HepG2 (cell line): Measurements from ENCODE around the gene PEX11A. TPM values are rescaled to one million over a fixed set of nuclear protein-coding genes. Genes with fewer than 3 reads are reported as not detected.

Source experiments
- HHEX ChIP-seq: IDR thresholded peaks from 2 replicates; pipeline ENCODE4 v1.6.1; 2016; ENCODE audit warnings: control low read depth
- HOXA3 ChIP-seq: sonication (generic); formaldehyde crosslinking; IDR thresholded peaks from 2 replicates; pipeline ENCODE4 v1.5.0; 2020; ENCODE audit warnings: missing genetic modification reagents
- JUND ChIP-seq: sonication (generic); formaldehyde crosslinking; IDR thresholded peaks from 2 replicates; pipeline ENCODE4 v1.8.0; 2022; ENCODE audit warnings: mild to moderate bottlenecking, missing genetic modification reagents
- RNF219 ChIP-seq: sonication (generic); formaldehyde crosslinking; IDR thresholded peaks from 2 replicates; pipeline ENCODE4 v1.5.0; 2020; ENCODE audit warnings: mild to moderate bottlenecking, missing genetic modification reagents
- SMYD3 ChIP-seq: sonication (generic); formaldehyde crosslinking; IDR thresholded peaks from 2 replicates; pipeline ENCODE4 v1.8.1; 2023; ENCODE audit warnings: mild to moderate bottlenecking, missing genetic modification reagents
- SOX13 ChIP-seq, 3 experiments: fragments of 450-650 bp in 1 of 3; sonication (generic) in 1 of 3; formaldehyde crosslinking in 1 of 3; IDR thresholded peaks in 2 of 3; conservative IDR thresholded peaks in 1 of 3; 2 replicates each; pipeline versions ENCODE4 v1.5.0 to v1.6.1; 2016 to 2020; ENCODE audit warnings: antibody characterized with exemption in 1 of 3, mild to moderate bottlenecking in 1 of 3, missing compliant biosample characterization in 1 of 3, missing genetic modification reagents in 1 of 3, moderate library complexity in 1 of 3
- TAF1 ChIP-seq: sonication (generic); formaldehyde crosslinking; IDR thresholded peaks from 2 replicates; pipeline ENCODE4 v1.4.0; 2020; ENCODE audit warnings: missing genetic modification reagents
- TERF1 ChIP-seq: sonication (generic); formaldehyde crosslinking; IDR thresholded peaks from 2 replicates; pipeline ENCODE4 v1.8.0; 2022; ENCODE audit warnings: mild to moderate bottlenecking, missing genetic modification reagents, moderate library complexity
- ZNF260 ChIP-seq: sonication (generic); formaldehyde crosslinking; IDR thresholded peaks from 2 replicates; pipeline ENCODE4 v1.4.0; 2020; ENCODE audit warnings: missing genetic modification reagents, low read depth, mild to moderate bottlenecking, borderline replicate concordance
- ZNF432 ChIP-seq: sonication (generic); formaldehyde crosslinking; IDR thresholded peaks from 2 replicates; pipeline ENCODE4 v1.5.0; 2020; ENCODE audit warnings: missing genetic modification reagents, mild to moderate bottlenecking, borderline replicate concordance
- ZNF607 ChIP-seq: sonication (generic); formaldehyde crosslinking; IDR thresholded peaks from 2 replicates; pipeline ENCODE4 v1.5.1; 2020; ENCODE audit warnings: missing genetic modification reagents, mild to moderate bottlenecking, borderline replicate concordance
- ZNF7 ChIP-seq: IDR thresholded peaks from 2 replicates; pipeline ENCODE4 v1.6.1; 2016; ENCODE audit warnings: missing biosample characterization, missing genetic modification reagents
- polyA plus RNA-seq, 8 experiments: library from polyadenylated mRNA; depleted of rRNA in 3 of 8; stranded (reverse) in 7 of 8; unstranded in 1 of 8; fragments of >200 nt; fragmentation: Illumina TruSeq in 4 of 8; extraction: Trizol in 4 of 8; gene quantifications; 2 replicates each; pipeline versions ENCODE4 v1.2.1 to v1.2.3, GENCODE V29; 2011 to 2016; ENCODE audit warnings: low read depth in 4 of 8, missing spikeins in 1 of 8, mixed read lengths in 1 of 8; ENCODE audit not compliant: insufficient read depth in 1 of 8
- total RNA-seq, 5 experiments: library from RNA; depleted of rRNA; stranded (reverse); fragments of >200 nt; fragmentation: Illumina TruSeq; extraction: Trizol; gene quantifications; 2 replicates each; pipeline ENCODE4 v1.2.3, GENCODE V29; 2016; ENCODE audit warnings: low read depth in 1 of 5
- TF ChIP-seq, protein P1 (sequence below): sonication (generic); formaldehyde crosslinking; IDR thresholded peaks from 2 replicates; pipeline ENCODE4 v1.8.1; 2022; ENCODE audit warnings: low read depth, mild to moderate bottlenecking, missing genetic modification reagents
- TF ChIP-seq, protein P2 (sequence below): sonication (generic); formaldehyde crosslinking; IDR thresholded peaks from 2 replicates; pipeline ENCODE4 v1.8.0; 2022; ENCODE audit warnings: mild to moderate bottlenecking, missing genetic modification reagents, borderline replicate concordance
- TF ChIP-seq, protein P3 (sequence below): sonication (generic); formaldehyde crosslinking; IDR thresholded peaks from 2 replicates; pipeline ENCODE4 v1.9.0; 2021; ENCODE audit warnings: missing genetic modification reagents, mild to moderate bottlenecking, borderline replicate concordance
- TF ChIP-seq, protein P4 (sequence below): sonication (generic); formaldehyde crosslinking; IDR thresholded peaks from 2 replicates; pipeline ENCODE4 v1.4.0; 2020; ENCODE audit warnings: low read depth, mild to moderate bottlenecking, missing genetic modification reagents

The PEX11A gene
- total and polyA plus RNA-seq, 2 of the 13 experiments (the other 11 are each of a cell fraction or from before 2014, with no cell fraction given): 9.9 to 15.1 TPM

- TF ChIP-seq, protein P1, sequence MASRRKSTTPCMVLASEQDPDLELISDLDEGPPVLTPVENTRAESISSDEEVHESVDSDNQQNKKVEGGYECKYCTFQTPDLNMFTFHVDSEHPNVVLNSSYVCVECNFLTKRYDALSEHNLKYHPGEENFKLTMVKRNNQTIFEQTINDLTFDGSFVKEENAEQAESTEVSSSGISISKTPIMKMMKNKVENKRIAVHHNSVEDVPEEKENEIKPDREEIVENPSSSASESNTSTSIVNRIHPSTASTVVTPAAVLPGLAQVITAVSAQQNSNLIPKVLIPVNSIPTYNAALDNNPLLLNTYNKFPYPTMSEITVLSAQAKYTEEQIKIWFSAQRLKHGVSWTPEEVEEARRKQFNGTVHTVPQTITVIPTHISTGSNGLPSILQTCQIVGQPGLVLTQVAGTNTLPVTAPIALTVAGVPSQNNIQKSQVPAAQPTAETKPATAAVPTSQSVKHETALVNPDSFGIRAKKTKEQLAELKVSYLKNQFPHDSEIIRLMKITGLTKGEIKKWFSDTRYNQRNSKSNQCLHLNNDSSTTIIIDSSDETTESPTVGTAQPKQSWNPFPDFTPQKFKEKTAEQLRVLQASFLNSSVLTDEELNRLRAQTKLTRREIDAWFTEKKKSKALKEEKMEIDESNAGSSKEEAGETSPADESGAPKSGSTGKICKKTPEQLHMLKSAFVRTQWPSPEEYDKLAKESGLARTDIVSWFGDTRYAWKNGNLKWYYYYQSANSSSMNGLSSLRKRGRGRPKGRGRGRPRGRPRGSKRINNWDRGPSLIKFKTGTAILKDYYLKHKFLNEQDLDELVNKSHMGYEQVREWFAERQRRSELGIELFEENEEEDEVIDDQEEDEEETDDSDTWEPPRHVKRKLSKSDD (CRISPR knock-in tag): peak; percentile 94
- TF ChIP-seq, protein P2, sequence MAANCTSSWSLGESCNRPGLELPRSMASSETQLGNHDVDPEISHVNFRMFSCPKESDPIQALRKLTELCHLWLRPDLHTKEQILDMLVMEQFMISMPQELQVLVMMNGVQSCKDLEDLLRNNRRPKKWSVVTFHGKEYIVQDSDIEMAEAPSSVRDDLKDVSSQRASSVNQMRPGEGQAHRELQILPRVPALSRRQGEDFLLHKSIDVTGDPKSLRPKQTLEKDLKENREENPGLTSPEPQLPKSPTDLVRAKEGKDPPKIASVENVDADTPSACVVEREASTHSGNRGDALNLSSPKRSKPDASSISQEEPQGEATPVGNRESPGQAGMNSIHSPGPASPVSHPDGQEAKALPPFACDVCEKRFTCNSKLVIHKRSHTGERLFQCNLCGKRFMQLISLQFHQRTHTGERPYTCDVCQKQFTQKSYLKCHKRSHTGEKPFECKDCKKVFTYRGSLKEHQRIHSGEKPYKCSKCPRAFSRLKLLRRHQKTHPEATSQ (CRISPR knock-in tag): no peak
- TF ChIP-seq ZNF432: no peak
- TF ChIP-seq SMYD3: no peak
- TF ChIP-seq TAF1 (CRISPR knock-in tag): no peak
- TF ChIP-seq JUND: no peak
- no peak for TF ChIP-seq ZNF7 (CRISPR knock-in tag)
- TF ChIP-seq HOXA3 (CRISPR knock-in tag): peak; percentile 65
- TF ChIP-seq TERF1 (CRISPR knock-in tag): no peak
- TF ChIP-seq SOX13 (IDR thresholded peaks at IDR 0.05): no peak
- TF ChIP-seq SOX13 (CRISPR knock-in tag; conservative IDR thresholded peaks at IDR 0.05 in 1 of 2, IDR thresholded peaks at IDR 0.05 in 1 of 2): peak in 1 of 2 experiments; percentile 42; a peak in 1 of 4 replicates
- TF ChIP-seq ZNF260 (CRISPR knock-in tag): no peak
- no peak for TF ChIP-seq HHEX (CRISPR knock-in tag)
- TF ChIP-seq, protein P3, sequence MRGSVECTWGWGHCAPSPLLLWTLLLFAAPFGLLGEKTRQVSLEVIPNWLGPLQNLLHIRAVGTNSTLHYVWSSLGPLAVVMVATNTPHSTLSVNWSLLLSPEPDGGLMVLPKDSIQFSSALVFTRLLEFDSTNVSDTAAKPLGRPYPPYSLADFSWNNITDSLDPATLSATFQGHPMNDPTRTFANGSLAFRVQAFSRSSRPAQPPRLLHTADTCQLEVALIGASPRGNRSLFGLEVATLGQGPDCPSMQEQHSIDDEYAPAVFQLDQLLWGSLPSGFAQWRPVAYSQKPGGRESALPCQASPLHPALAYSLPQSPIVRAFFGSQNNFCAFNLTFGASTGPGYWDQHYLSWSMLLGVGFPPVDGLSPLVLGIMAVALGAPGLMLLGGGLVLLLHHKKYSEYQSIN (CRISPR knock-in tag): no peak
- TF ChIP-seq RNF219 (CRISPR knock-in tag): no peak
- TF ChIP-seq, protein P4, sequence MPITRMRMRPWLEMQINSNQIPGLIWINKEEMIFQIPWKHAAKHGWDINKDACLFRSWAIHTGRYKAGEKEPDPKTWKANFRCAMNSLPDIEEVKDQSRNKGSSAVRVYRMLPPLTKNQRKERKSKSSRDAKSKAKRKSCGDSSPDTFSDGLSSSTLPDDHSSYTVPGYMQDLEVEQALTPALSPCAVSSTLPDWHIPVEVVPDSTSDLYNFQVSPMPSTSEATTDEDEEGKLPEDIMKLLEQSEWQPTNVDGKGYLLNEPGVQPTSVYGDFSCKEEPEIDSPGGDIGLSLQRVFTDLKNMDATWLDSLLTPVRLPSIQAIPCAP (CRISPR knock-in tag): no peak
- TF ChIP-seq ZNF607 (CRISPR knock-in tag): no peak
Measured at GRCh38 chr15:89680282-89680873, 10.2 kb downstream of the PEX11A start (continued).
